ENCODE results near the gene BANK1. TPM values are rescaled to one million over a fixed set of nuclear protein-coding genes. Genes with fewer than 3 reads are reported as not detected.

The BANK1 gene
- total RNA-seq, 1 donor from 2014 or later: 336 TPM

- ChIA-PET CTCF (no interaction called here), POLR2A (no interaction called here)
- Mint-ChIP-seq H3K36me3 (ENCODE audit: low read depth) (no peaks in the 10 kb centered on the region), H3K4me3 (no peak overlapping the region), H3K4me1 (peaks cover 41% of the 10 kb centered on the region), H3K27me3 (no peaks in the 10 kb centered on the region), H3K9me3 (peaks cover 4% of the 10 kb centered on the region), H3K27ac (no peak overlapping the region)
- intact Hi-C loops (cut with micrococcal nuclease): loop anchor here (10.0 kb wide), 1 partner anchor 45 kb away; no protein-coding TSS in a partner anchor
- DNase-seq (no peak), ATAC-seq (ENCODE audit: low read depth) (no peak)
- TF ChIP-seq, protein P1, sequence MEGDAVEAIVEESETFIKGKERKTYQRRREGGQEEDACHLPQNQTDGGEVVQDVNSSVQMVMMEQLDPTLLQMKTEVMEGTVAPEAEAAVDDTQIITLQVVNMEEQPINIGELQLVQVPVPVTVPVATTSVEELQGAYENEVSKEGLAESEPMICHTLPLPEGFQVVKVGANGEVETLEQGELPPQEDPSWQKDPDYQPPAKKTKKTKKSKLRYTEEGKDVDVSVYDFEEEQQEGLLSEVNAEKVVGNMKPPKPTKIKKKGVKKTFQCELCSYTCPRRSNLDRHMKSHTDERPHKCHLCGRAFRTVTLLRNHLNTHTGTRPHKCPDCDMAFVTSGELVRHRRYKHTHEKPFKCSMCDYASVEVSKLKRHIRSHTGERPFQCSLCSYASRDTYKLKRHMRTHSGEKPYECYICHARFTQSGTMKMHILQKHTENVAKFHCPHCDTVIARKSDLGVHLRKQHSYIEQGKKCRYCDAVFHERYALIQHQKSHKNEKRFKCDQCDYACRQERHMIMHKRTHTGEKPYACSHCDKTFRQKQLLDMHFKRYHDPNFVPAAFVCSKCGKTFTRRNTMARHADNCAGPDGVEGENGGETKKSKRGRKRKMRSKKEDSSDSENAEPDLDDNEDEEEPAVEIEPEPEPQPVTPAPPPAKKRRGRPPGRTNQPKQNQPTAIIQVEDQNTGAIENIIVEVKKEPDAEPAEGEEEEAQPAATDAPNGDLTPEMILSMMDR (IDR thresholded peaks at IDR 0.05): no peak
These were observed 10.2 kb upstream of the BANK1 start for GRCh38 chr4:101780284-101780683.

DNA sequence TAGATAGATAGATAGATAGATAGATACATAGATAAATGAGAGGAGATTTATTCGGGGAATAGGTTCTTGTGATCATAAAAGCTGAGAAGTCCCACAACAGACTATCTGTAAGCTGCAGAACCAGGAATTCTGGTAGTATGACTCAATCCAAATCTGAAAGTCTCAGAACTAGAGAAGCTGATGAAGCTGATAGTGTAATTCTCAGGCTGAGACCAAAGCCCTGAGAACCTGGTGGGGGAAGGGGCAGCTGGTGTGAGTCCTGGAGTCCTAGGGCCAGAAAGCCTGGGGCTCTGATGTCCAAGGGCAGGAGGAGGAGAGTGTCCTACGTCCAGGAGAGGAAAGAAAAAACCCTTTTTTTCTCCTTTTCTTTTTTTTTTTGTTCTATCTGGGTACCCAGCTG is 8.0 kb upstream of the BANK1 start:
- Mint-ChIP-seq H3K36me3 (ENCODE audit: low read depth) (peaks cover 2% of the 10 kb centered on the region), H3K9me3 (peaks cover 6% of the 10 kb centered on the region), H3K27me3 (no peaks in the 10 kb centered on the region), H3K4me1 (peaks cover 43% of the 10 kb centered on the region), H3K4me3 (no peak overlapping the region), H3K27ac (no peak overlapping the region)
- ChIA-PET CTCF (no interaction called here), POLR2A (interaction anchor here (0.6 to 1.3 kb wide), 2 partner anchors 74 to 764 kb away, joined by 3 read pairs; no protein-coding TSS in a partner anchor)
- TF ChIP-seq, protein P1 (IDR thresholded peaks at IDR 0.05): no peak
- DNase-seq (no peak), ATAC-seq (ENCODE audit: low read depth) (no peak)
- intact Hi-C loops (cut with micrococcal nuclease): loop anchor here (10.0 kb wide), 1 partner anchor 48 kb away; no protein-coding TSS in a partner anchor

DNA sequence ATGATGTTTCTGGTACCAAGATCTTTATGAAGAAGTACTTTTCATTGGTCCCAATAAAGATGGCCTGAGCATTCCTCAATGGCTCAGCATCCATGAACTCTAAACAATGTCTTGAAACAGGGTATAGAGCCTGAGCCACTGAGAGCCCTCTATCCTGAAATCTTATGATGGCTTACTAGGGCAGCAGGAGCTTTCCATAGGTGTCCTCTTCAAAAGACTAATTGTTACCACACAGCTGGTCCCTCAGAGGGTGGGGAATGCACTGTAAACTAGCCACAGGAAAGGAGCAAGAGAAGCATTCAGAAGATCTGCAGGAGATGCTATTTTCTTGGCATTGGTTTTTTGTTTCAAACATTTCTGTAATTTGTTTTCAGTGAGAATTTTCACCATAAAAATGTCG is 5.6 kb upstream of the BANK1 start:
- peaks cover 4% of the 10 kb centered on the region for H3K36me3 Mint-ChIP-seq (ENCODE audit: low read depth)
- TF ChIP-seq, protein P1 (IDR thresholded peaks at IDR 0.05): no peak
- POLR2A ChIA-PET: interaction anchor here (0.7 to 1.3 kb wide), 2 partner anchors 22 to 437 kb away, joined by 3 to 4 read pairs; no protein-coding TSS in a partner anchor
- DNase-seq: no peak
- peaks cover 48% of the 10 kb centered on the region for H3K4me1 Mint-ChIP-seq
- ATAC-seq (ENCODE audit: low read depth): no peak
- no peaks in the 10 kb centered on the region for H3K27me3 Mint-ChIP-seq
- H3K4me3 Mint-ChIP-seq: no peak overlapping the region
- H3K27ac Mint-ChIP-seq: peak overlapping the region; percentile 9
- H3K9me3 Mint-ChIP-seq: peaks cover 6% of the 10 kb centered on the region
- CTCF ChIA-PET: no interaction called here
- intact Hi-C loops (cut with micrococcal nuclease): loop anchor here (2.0 to 10.0 kb wide), 3 partner anchors 14 to 50 kb away; no protein-coding TSS in a partner anchor

GRCh38 chr4:101785486-101785885 is 5.0 kb upstream of the BANK1 start:
- ATAC-seq (ENCODE audit: low read depth): no peak
- Mint-ChIP-seq H3K9me3 (peaks cover 6% of the 10 kb centered on the region), H3K4me1 (peaks cover 53% of the 10 kb centered on the region), H3K4me3 (no peak overlapping the region), H3K27me3 (no peaks in the 10 kb centered on the region), H3K27ac (no peak overlapping the region), H3K36me3 (ENCODE audit: low read depth) (peaks cover 4% of the 10 kb centered on the region)
- TF ChIP-seq, protein P1 (IDR thresholded peaks at IDR 0.05): no peak
- no peak for DNase-seq
- POLR2A ChIA-PET: interaction anchor here (1.3 kb wide), 1 partner anchor 21 kb away, joined by 3 read pairs; no protein-coding TSS in a partner anchor
- intact Hi-C loops (cut with micrococcal nuclease): loop anchor here (2.0 to 10.0 kb wide), 3 partner anchors 15 to 51 kb away; no protein-coding TSS in a partner anchor
- CTCF ChIA-PET: no interaction called here

DNA sequence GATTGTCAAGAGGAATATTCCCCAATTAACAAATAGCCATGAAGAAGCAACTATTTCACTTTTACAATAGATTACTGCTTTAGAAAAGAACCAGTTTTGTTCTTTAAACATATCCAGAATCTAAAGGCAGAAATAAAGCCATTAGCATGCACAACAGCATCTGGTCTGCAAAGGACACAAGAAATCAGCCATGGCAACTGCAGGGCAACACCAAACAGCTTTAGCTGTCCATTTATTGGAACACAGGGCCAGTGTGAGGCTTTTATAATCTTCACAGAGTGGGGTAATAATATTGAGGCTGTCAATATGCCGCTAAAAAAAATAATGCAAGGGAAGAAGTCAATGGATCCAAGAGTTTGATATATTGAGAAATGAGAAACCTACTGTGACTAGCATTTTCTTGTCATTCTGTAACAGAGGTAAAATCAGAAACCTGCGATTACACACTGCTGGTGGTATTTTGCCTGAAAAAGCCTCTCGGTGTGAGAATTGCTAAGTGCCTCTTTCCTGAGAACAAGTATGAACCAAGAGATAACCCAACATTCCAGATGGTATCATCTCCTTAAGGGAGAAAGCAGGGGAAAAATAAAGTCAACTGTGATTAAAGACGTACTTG is 2.7 kb upstream of the BANK1 start:
- TF ChIP-seq, protein P1 (IDR thresholded peaks at IDR 0.05): no peak
- intact Hi-C loops (cut with micrococcal nuclease): loop anchor here (5.0 to 10.0 kb wide), 2 partner anchors 36 to 53 kb away; no protein-coding TSS in a partner anchor
- peaks cover 56% of the 10 kb centered on the region for H3K4me1 Mint-ChIP-seq
- peak overlapping the region; percentile 70 for H3K27ac Mint-ChIP-seq
- DNase-seq (no peak), ATAC-seq (ENCODE audit: low read depth) (no peak)
- CTCF ChIA-PET: no interaction called here
- H3K27me3 Mint-ChIP-seq: no peaks in the 10 kb centered on the region
- H3K4me3 Mint-ChIP-seq: peak overlapping the region; percentile 24
- POLR2A ChIA-PET: no interaction called here
- H3K9me3 Mint-ChIP-seq: peaks cover 6% of the 10 kb centered on the region
- peaks cover 16% of the 10 kb centered on the region for H3K36me3 Mint-ChIP-seq (ENCODE audit: low read depth)

Data from activated B cell treated with CpG ODN at 0.5 μM for 24 hours (primary cell).